ENCODE measurements around the gene NRG3.

NRG3 gene

GRCh38 chr10:82505009-82505408 lies 630.0 kb downstream of the NRG3 start:
- no peak for DNase-seq

GRCh38 chr10:82506680-82507376 lies 631.8 kb downstream of the NRG3 start:
- no peak for DNase-seq

- no peak for DNase-seq
These were observed 640.3 kb downstream of the NRG3 start for GRCh38 chr10:82515256-82515655.

- DNase-seq = no peak
These were observed 654.1 kb downstream of the NRG3 start for GRCh38 chr10:82529062-82529461.

- DNase-seq = no peak
These were observed 660.5 kb downstream of the NRG3 start for GRCh38 chr10:82535457-82535856.

- no peak for DNase-seq
These were observed 661.7 kb downstream of the NRG3 start for GRCh38 chr10:82536668-82537067.

- no peak for DNase-seq
These were observed 663.3 kb downstream of the NRG3 start for GRCh38 chr10:82538272-82538671.

GRCh38 chr10:82543631-82544030 lies 668.6 kb downstream of the NRG3 start:
- no peak for DNase-seq

- DNase-seq = no peak
These were observed 669.4 kb downstream of the NRG3 start for GRCh38 chr10:82544377-82544776.

- no peak for DNase-seq
These were observed 676.5 kb downstream of the NRG3 start for GRCh38 chr10:82551506-82551905.

- no peak for DNase-seq
These were observed 677.3 kb downstream of the NRG3 start for GRCh38 chr10:82552267-82552666.

GRCh38 chr10:82554381-82554780 lies 679.4 kb downstream of the NRG3 start:
- DNase-seq = no peak

GRCh38 chr10:82558014-82558607 lies 683.1 kb downstream of the NRG3 start:
- no peak for DNase-seq

GRCh38 chr10:82564353-82565196 lies 689.6 kb downstream of the NRG3 start:
- no peak for DNase-seq

GRCh38 chr10:82565197-82565575 lies 690.2 kb downstream of the NRG3 start:
- no peak for DNase-seq

GRCh38 chr10:82572744-82573143 lies 697.8 kb downstream of the NRG3 start:
- DNase-seq = no peak

- no peak for DNase-seq
These were observed 699.1 kb downstream of the NRG3 start for GRCh38 chr10:82574081-82574480.

GRCh38 chr10:82575318-82575717 lies 700.3 kb downstream of the NRG3 start:
- DNase-seq = no peak

GRCh38 chr10:82576093-82576492 lies 701.1 kb downstream of the NRG3 start:
- DNase-seq = no peak

- no peak for DNase-seq
These were observed 706.9 kb downstream of the NRG3 start for GRCh38 chr10:82581940-82582339.

- DNase-seq = no peak
These were observed 716.4 kb downstream of the NRG3 start for GRCh38 chr10:82591421-82591820.

GRCh38 chr10:82597840-82598239 lies 722.8 kb downstream of the NRG3 start:
- DNase-seq = no peak

GRCh38 chr10:82609845-82610244 lies 734.9 kb downstream of the NRG3 start:
- no peak for DNase-seq

- no peak for DNase-seq
These were observed 743.0 kb downstream of the NRG3 start for GRCh38 chr10:82618007-82618406.
